ENCODE data around the gene IQCM. TPM values are rescaled to one million over a fixed set of nuclear protein-coding genes. Genes with fewer than 3 reads are reported as not detected.
"Not testable (repeated sequence)": the region's sequence is repeated elsewhere in the genome, so short reads cannot be mapped to it uniquely, and the experiment has no call there.

IQCM gene
- polyA plus RNA-seq, 3 donors: not detected

GRCh38 chr4:149498246-149498645, 317.4 kb downstream of the IQCM start:
- DNase-seq (ENCODE audit: low read depth in 3 of 3, low spot score in 2 of 3): no peak

GRCh38 chr4:149493492-149493891, 322.2 kb downstream of the IQCM start:
- DNase-seq (ENCODE audit: low read depth in 3 of 3, low spot score in 2 of 3): no peak

- DNase-seq (ENCODE audit: low read depth in 3 of 3, low spot score in 2 of 3): no peak
Measured at GRCh38 chr4:149489321-149489720, 326.3 kb downstream of the IQCM start.

- no peak for DNase-seq (ENCODE audit: low read depth in 3 of 3, low spot score in 2 of 3)
Measured at GRCh38 chr4:149486861-149487260, 328.8 kb downstream of the IQCM start.

- not testable (repeated sequence) for DNase-seq (ENCODE audit: low read depth in 3 of 3, low spot score in 2 of 3)
Measured at GRCh38 chr4:149468669-149469068, 347.0 kb downstream of the IQCM start.

- DNase-seq (ENCODE audit: low read depth in 3 of 3, low spot score in 2 of 3): no peak
Measured at GRCh38 chr4:149466446-149466845, 349.2 kb downstream of the IQCM start.

GRCh38 chr4:149465955-149466354, 349.7 kb downstream of the IQCM start:
- DNase-seq (ENCODE audit: low read depth in 3 of 3, low spot score in 2 of 3): no peak

GRCh38 chr4:149443537-149443936, 372.1 kb downstream of the IQCM start:
- no peak for DNase-seq (ENCODE audit: low read depth in 3 of 3, low spot score in 2 of 3)

GRCh38 chr4:149441338-149441737, 374.3 kb downstream of the IQCM start:
- no peak for DNase-seq (ENCODE audit: low read depth in 3 of 3, low spot score in 2 of 3)

- DNase-seq (ENCODE audit: low read depth in 3 of 3, low spot score in 2 of 3): no peak
Measured at GRCh38 chr4:149426461-149426860, 389.2 kb downstream of the IQCM start.

GRCh38 chr4:149409555-149409962, 406.1 kb downstream of the IQCM start:
- DNase-seq (ENCODE audit: low read depth in 3 of 3, low spot score in 2 of 3): no peak

- no peak for DNase-seq (ENCODE audit: low read depth in 3 of 3, low spot score in 2 of 3)
Measured at GRCh38 chr4:149409146-149409545, 406.5 kb downstream of the IQCM start.

- DNase-seq (ENCODE audit: low read depth in 3 of 3, low spot score in 2 of 3): no peak
Measured at GRCh38 chr4:149404143-149404542, 411.5 kb downstream of the IQCM start.

GRCh38 chr4:149403081-149403480, 412.6 kb downstream of the IQCM start:
- no peak for DNase-seq (ENCODE audit: low read depth in 3 of 3, low spot score in 2 of 3)

GRCh38 chr4:149398993-149399392, 416.6 kb downstream of the IQCM start:
- DNase-seq (ENCODE audit: low read depth in 3 of 3, low spot score in 2 of 3): no peak

- DNase-seq (ENCODE audit: low read depth in 3 of 3, low spot score in 2 of 3): no peak
Measured at GRCh38 chr4:149370785-149371420, 444.7 kb downstream of the IQCM start.

- DNase-seq (ENCODE audit: low read depth in 3 of 3, low spot score in 2 of 3): no peak
Measured at GRCh38 chr4:149370002-149370401, 445.6 kb downstream of the IQCM start.

- DNase-seq (ENCODE audit: low read depth in 3 of 3, low spot score in 2 of 3): no peak
Measured at GRCh38 chr4:149353241-149353640, 462.4 kb downstream of the IQCM start.

- DNase-seq (ENCODE audit: low read depth in 3 of 3, low spot score in 2 of 3): no peak
Measured at GRCh38 chr4:149349541-149349940, 466.1 kb downstream of the IQCM start.

GRCh38 chr4:149347139-149347538, 468.5 kb downstream of the IQCM start:
- DNase-seq (ENCODE audit: low read depth in 3 of 3, low spot score in 2 of 3): no peak

- no peak for DNase-seq (ENCODE audit: low read depth in 3 of 3, low spot score in 2 of 3)
Measured at GRCh38 chr4:149345424-149345823, 470.2 kb downstream of the IQCM start.

- DNase-seq (ENCODE audit: low read depth in 3 of 3, low spot score in 2 of 3): no peak
Measured at GRCh38 chr4:149344436-149344835, 471.2 kb downstream of the IQCM start.

- no peak for DNase-seq (ENCODE audit: low read depth in 3 of 3, low spot score in 2 of 3)
Measured at GRCh38 chr4:149343614-149344013, 472.0 kb downstream of the IQCM start.
